Measurements from ENCODE around the gene ADORA1.
A peak's percentile ranks its signal among the peaks of the same experiment; 100 is the strongest.

Gene ADORA1

DNA sequence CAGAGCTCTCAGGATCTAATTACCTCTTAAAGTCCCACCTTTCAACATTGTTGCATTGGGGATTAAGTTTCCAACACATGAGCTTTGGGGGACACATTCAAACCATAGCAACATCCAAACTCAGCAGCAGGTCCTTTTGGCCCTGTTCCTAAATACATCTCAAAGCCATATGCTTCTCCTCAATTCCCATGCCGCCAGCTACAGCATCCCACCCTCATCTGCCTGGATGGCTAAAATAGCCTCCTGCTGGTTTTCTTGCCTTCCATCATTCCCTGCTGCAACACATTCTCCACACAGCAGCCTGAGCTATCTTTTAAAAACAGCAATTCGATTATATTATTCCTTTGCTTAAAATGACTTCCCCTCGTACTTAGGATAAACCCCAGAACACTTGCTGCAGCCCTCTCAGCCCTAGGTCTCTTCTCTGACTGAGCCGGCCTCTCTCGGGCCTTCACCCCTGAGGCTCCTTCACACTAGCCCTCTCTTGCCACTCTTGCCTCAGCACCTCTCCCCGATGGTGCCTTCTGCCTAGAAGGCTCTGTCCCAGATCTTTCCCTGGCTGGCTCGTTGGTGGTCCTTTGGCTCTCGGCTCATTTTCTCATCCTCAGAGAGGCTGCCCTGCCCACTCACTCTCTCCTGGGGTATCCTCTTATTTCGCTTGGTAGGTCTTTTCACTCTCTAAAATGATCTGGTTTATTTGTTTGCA, 31.6 kb downstream of the ADORA1 start:
- DNase-seq (ENCODE audit: low spot score): no peak
- Histone ChIP-seq H2BK12ac (ENCODE audit: low read length) (no peak overlapping the region), H3K4me3 (ENCODE audit: low read length in 2 of 2) (no peak overlapping the region), H3K9ac (ENCODE audit: low read depth, low read length, poor library complexity) (no peak overlapping the region), H2BK15ac (ENCODE audit: low read length) (peak overlapping the region; percentile 31), H2BK120ac (ENCODE audit: low read depth, low read length) (no peak overlapping the region), H2AK5ac (ENCODE audit: low read depth, low read length) (peak overlapping the region; percentile 62), H3K79me1 (ENCODE audit: low read depth, low read length) (no peaks in the 10 kb centered on the region), H4K8ac (ENCODE audit: low read depth, low read length) (no peak overlapping the region), H2AFZ (ENCODE audit: low read length) (no peak overlapping the region), H3K23ac (ENCODE audit: low read depth, low read length, poor library complexity) (no peak overlapping the region), H3K4ac (ENCODE audit: low read length) (no peak overlapping the region), H3K4me1 (ENCODE audit: control insufficient read depth in 2 of 2, insufficient read depth in 1 of 2, low read depth in 1 of 2, low read length in 2 of 2) (peaks cover 0 to 11% of the 10 kb centered on the region in 2 donors), H3K14ac (ENCODE audit: low read length) (no peak overlapping the region), H3K9me3 (replicated peaks in 1 of 2; ENCODE audit: control insufficient read depth in 2 of 2, insufficient read depth in 1 of 2, low read depth in 1 of 2, low read length in 2 of 2) (peaks cover 0 to 4% of the 10 kb centered on the region in 2 donors), H3K36me3 (replicated peaks in 1 of 2; ENCODE audit: control insufficient read depth in 2 of 2, insufficient read depth in 2 of 2, low read length in 2 of 2) (no peaks in the 10 kb centered on the region), H3K27ac (replicated peaks; ENCODE audit: low read length) (no peak overlapping the region), H3K18ac (ENCODE audit: low read length) (peak overlapping the region; percentile 55), H3K4me2 (ENCODE audit: insufficient read depth, low read length, poor library complexity, severe bottlenecking) (no peak overlapping the region), H2BK5ac (ENCODE audit: low read length) (no peak overlapping the region), H4K91ac (ENCODE audit: low read depth, low read length, poor library complexity) (no peak overlapping the region), H3K27me3 (ENCODE audit: control insufficient read depth in 3 of 3, insufficient read depth in 3 of 3, low read depth in 1 of 3, low read length in 3 of 3) (no peaks in the 10 kb centered on the region)
- no CpG with 5 or more reads among the region's 9 CpGs for WGBS, 2 donors (ENCODE audit: extremely low coverage in 2 of 2, insufficient read length in 2 of 2, insufficient replicate concordance in 1 of 2)

DNA sequence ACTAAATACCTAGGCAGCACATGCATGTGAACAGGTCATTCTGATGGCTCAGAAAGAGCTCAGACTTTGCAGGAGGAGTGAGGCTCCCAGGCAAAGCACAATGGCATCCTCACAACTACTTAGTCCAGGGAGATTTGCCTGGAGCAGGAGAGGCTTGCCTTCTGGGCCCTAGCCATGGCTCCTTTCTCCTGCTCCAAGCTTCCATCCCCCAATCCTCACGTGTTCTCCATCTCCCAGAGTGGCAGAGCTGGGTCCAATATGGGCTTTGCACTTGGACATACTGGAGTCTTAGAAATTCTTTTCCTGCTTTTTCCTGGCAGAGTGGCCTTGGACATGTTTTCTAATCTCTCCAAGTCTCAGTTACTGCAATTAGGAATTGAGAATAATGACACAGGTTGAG, 32.3 kb downstream of the ADORA1 start:
- Histone ChIP-seq H3K23ac (ENCODE audit: low read depth, low read length, poor library complexity) (no peak overlapping the region), H2BK12ac (ENCODE audit: low read length) (no peak overlapping the region), H3K27me3 (ENCODE audit: control insufficient read depth in 3 of 3, insufficient read depth in 3 of 3, low read depth in 1 of 3, low read length in 3 of 3) (no peaks in the 10 kb centered on the region), H2BK5ac (ENCODE audit: low read length) (no peak overlapping the region), H3K79me1 (ENCODE audit: low read depth, low read length) (no peaks in the 10 kb centered on the region), H3K4me3 (ENCODE audit: low read length in 2 of 2) (peak overlapping the region in 1 of 2 donors; percentile 18), H3K27ac (replicated peaks; ENCODE audit: low read length) (no peak overlapping the region), H4K8ac (ENCODE audit: low read depth, low read length) (no peak overlapping the region), H3K4me2 (ENCODE audit: insufficient read depth, low read length, poor library complexity, severe bottlenecking) (no peak overlapping the region), H4K91ac (ENCODE audit: low read depth, low read length, poor library complexity) (no peak overlapping the region), H2BK15ac (ENCODE audit: low read length) (no peak overlapping the region), H3K9me3 (replicated peaks in 1 of 2; ENCODE audit: control insufficient read depth in 2 of 2, insufficient read depth in 1 of 2, low read depth in 1 of 2, low read length in 2 of 2) (peaks cover 0 to 4% of the 10 kb centered on the region in 2 donors), H3K4ac (ENCODE audit: low read length) (no peak overlapping the region), H2AK5ac (ENCODE audit: low read depth, low read length) (no peak overlapping the region), H3K9ac (ENCODE audit: low read depth, low read length, poor library complexity) (peak overlapping the region; percentile 63), H2AFZ (ENCODE audit: low read length) (no peak overlapping the region), H3K4me1 (ENCODE audit: control insufficient read depth in 2 of 2, insufficient read depth in 1 of 2, low read depth in 1 of 2, low read length in 2 of 2) (peaks cover 0 to 6% of the 10 kb centered on the region in 2 donors), H3K18ac (ENCODE audit: low read length) (peak overlapping the region; percentile 27), H2BK120ac (ENCODE audit: low read depth, low read length) (no peak overlapping the region), H3K36me3 (replicated peaks in 1 of 2; ENCODE audit: control insufficient read depth in 2 of 2, insufficient read depth in 2 of 2, low read length in 2 of 2) (no peaks in the 10 kb centered on the region), H3K14ac (ENCODE audit: low read length) (no peak overlapping the region)
- WGBS, 2 donors (ENCODE audit: extremely low coverage in 2 of 2, insufficient read length in 2 of 2, insufficient replicate concordance in 1 of 2): no CpG with 5 or more reads among the region's 1 CpG
- DNase-seq (ENCODE audit: low spot score): no peak

GRCh38 chr1:203161175-203161574, 33.6 kb downstream of the ADORA1 start:
- Histone ChIP-seq H4K91ac (ENCODE audit: low read depth, low read length, poor library complexity) (no peak overlapping the region), H2AFZ (ENCODE audit: low read length) (no peak overlapping the region), H2BK12ac (ENCODE audit: low read length) (no peak overlapping the region), H2BK5ac (ENCODE audit: low read length) (no peak overlapping the region), H3K18ac (ENCODE audit: low read length) (no peak overlapping the region), H2BK15ac (ENCODE audit: low read length) (no peak overlapping the region), H3K4ac (ENCODE audit: low read length) (no peak overlapping the region), H2AK5ac (ENCODE audit: low read depth, low read length) (no peak overlapping the region), H3K4me3 (ENCODE audit: low read length in 2 of 2) (no peak overlapping the region), H3K36me3 (replicated peaks in 1 of 2; ENCODE audit: control insufficient read depth in 2 of 2, insufficient read depth in 2 of 2, low read length in 2 of 2) (no peaks in the 10 kb centered on the region), H3K27ac (replicated peaks; ENCODE audit: low read length) (no peak overlapping the region), H3K4me2 (ENCODE audit: insufficient read depth, low read length, poor library complexity, severe bottlenecking) (no peak overlapping the region), H3K9me3 (replicated peaks in 1 of 2; ENCODE audit: control insufficient read depth in 2 of 2, insufficient read depth in 1 of 2, low read depth in 1 of 2, low read length in 2 of 2) (peaks cover 0 to 4% of the 10 kb centered on the region in 2 donors), H3K23ac (ENCODE audit: low read depth, low read length, poor library complexity) (no peak overlapping the region), H3K14ac (ENCODE audit: low read length) (no peak overlapping the region), H3K79me1 (ENCODE audit: low read depth, low read length) (no peaks in the 10 kb centered on the region), H4K8ac (ENCODE audit: low read depth, low read length) (no peak overlapping the region), H3K27me3 (ENCODE audit: control insufficient read depth in 3 of 3, insufficient read depth in 3 of 3, low read depth in 1 of 3, low read length in 3 of 3) (no peaks in the 10 kb centered on the region), H2BK120ac (ENCODE audit: low read depth, low read length) (no peak overlapping the region), H3K9ac (ENCODE audit: low read depth, low read length, poor library complexity) (no peak overlapping the region), H3K4me1 (ENCODE audit: control insufficient read depth in 2 of 2, insufficient read depth in 1 of 2, low read depth in 1 of 2, low read length in 2 of 2) (peaks cover 0 to 3% of the 10 kb centered on the region in 2 donors)
- DNase-seq (ENCODE audit: low spot score): no peak
- WGBS, 2 donors (ENCODE audit: extremely low coverage in 2 of 2, insufficient read length in 2 of 2, insufficient replicate concordance in 1 of 2): no CpG with 5 or more reads among the region's 6 CpGs

- peaks cover 0 to 4% of the 10 kb centered on the region in 2 donors for H3K9me3 ChIP-seq (replicated peaks in 1 of 2; ENCODE audit: control insufficient read depth in 2 of 2, insufficient read depth in 1 of 2, low read depth in 1 of 2, low read length in 2 of 2)
- H2BK120ac ChIP-seq (ENCODE audit: low read depth, low read length): no peak overlapping the region
- peak overlapping the region in 1 of 2 donors; percentile 49 for H3K4me3 ChIP-seq (ENCODE audit: low read length in 2 of 2)
- DNase-seq (ENCODE audit: low spot score): no peak
- WGBS, 2 donors (ENCODE audit: extremely low coverage in 2 of 2, insufficient read length in 2 of 2, insufficient replicate concordance in 1 of 2): no CpG with 5 or more reads among the region's 11 CpGs
- H3K14ac ChIP-seq (ENCODE audit: low read length): no peak overlapping the region
- H3K23ac ChIP-seq (ENCODE audit: low read depth, low read length, poor library complexity): peak overlapping the region; percentile 19
- no peaks in the 10 kb centered on the region for H3K36me3 ChIP-seq (replicated peaks in 1 of 2; ENCODE audit: control insufficient read depth in 2 of 2, insufficient read depth in 2 of 2, low read length in 2 of 2)
- no peaks in the 10 kb centered on the region for H3K27me3 ChIP-seq (ENCODE audit: control insufficient read depth in 3 of 3, insufficient read depth in 3 of 3, low read depth in 1 of 3, low read length in 3 of 3)
- H3K18ac ChIP-seq (ENCODE audit: low read length): no peak overlapping the region
- no peak overlapping the region for H3K9ac ChIP-seq (ENCODE audit: low read depth, low read length, poor library complexity)
- H2BK5ac ChIP-seq (ENCODE audit: low read length): no peak overlapping the region
- H4K91ac ChIP-seq (ENCODE audit: low read depth, low read length, poor library complexity): peak overlapping the region; percentile 62
- peaks cover 0 to 4% of the 10 kb centered on the region in 2 donors for H3K4me1 ChIP-seq (ENCODE audit: control insufficient read depth in 2 of 2, insufficient read depth in 1 of 2, low read depth in 1 of 2, low read length in 2 of 2)
- no peak overlapping the region for H2AFZ ChIP-seq (ENCODE audit: low read length)
- H3K27ac ChIP-seq (replicated peaks; ENCODE audit: low read length): no peak overlapping the region
- no peaks in the 10 kb centered on the region for H3K79me1 ChIP-seq (ENCODE audit: low read depth, low read length)
- peak overlapping the region; percentile 38 for H2AK5ac ChIP-seq (ENCODE audit: low read depth, low read length)
- H2BK12ac ChIP-seq (ENCODE audit: low read length): no peak overlapping the region
- H3K4ac ChIP-seq (ENCODE audit: low read length): no peak overlapping the region
- H3K4me2 ChIP-seq (ENCODE audit: insufficient read depth, low read length, poor library complexity, severe bottlenecking): no peak overlapping the region
- no peak overlapping the region for H4K8ac ChIP-seq (ENCODE audit: low read depth, low read length)
- peak overlapping the region; percentile 75 for H2BK15ac ChIP-seq (ENCODE audit: low read length)
Observed at GRCh38 chr1:203161703-203162102, 34.2 kb downstream of the ADORA1 start.

All from neuronal stem cell (in vitro differentiated cells).